ENCODE data around the gene CD8B2.
A peak's percentile ranks its signal among the peaks of the same experiment; 100 is the strongest.
"Not testable (repeated sequence)": the region's sequence is repeated elsewhere in the genome, so short reads cannot be mapped to it uniquely, and the experiment has no call there.

Gene CD8B2

DNA sequence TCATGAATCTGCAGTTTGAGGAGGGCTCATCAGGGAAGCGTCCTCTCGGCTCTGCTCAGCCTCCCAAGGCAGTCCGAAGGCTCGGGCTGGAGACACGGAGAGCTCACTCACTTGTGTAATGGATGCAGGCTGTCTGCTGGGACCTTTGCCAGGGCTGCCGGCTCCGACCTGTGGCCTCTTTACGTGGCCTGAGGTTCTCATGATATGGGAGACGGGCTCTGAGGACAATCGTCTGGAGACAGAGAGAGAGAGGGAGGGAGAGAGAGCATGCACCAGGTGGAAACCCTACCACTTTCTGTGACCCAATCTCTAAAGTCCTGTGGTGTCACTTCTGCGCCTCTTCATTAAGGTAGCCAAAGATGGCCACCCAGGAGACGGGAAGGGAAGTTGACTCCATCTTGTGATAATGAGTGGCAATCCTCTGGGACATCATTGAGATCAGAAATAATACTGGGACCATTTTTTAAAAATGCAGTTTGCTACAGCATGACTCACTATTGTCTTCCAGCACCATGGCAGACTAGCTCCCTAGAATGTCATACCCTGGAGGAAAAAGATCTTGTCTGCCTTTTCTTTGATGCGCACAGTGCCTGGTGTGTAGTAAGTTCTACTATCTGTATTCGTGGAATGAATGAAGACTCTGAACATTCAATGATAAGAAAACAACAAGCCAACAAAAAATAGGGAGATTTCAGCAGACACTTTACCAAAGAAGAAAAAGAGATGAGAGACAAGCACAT lies 60.2 kb downstream of the CD8B2 start:
- DNase-seq (ENCODE audit: low spot score) = no peak
- FAIRE-seq = no peak

DNA sequence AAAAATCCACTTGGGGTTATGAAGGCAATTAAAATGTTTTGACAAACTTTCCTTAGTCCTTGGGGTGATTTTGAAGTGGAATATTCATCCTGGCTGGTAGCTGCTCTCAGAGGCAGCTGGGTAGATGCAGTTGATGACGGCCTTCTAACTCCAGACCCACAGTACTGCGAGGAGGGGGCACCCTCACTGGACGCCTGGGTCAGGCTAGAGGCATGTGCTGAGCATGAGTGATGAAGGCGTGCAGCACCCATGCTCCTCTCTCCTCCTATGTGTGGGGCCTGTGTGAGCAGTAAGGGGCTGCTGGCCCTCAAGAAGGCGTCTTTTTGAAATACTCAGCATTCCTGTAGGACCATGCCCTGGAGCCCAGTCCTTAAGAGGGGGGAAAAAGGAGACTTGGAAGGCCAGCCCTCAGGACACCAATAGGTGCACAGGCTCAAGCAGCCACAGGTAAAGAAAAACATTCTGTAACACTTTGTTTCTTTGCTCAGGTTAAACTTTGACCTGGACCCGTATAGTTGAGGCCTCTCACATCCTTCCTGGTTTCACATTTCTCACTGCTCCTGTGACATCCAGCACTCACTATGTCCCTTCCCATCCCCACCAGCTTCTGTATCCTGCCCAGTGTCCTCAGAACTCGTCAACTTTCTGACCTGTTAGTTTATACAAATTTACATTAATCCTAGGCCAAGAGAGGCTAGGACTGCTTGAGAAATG lies 64.4 kb downstream of the CD8B2 start:
- FAIRE-seq = no peak
- no peak for DNase-seq (ENCODE audit: low spot score)

DNA sequence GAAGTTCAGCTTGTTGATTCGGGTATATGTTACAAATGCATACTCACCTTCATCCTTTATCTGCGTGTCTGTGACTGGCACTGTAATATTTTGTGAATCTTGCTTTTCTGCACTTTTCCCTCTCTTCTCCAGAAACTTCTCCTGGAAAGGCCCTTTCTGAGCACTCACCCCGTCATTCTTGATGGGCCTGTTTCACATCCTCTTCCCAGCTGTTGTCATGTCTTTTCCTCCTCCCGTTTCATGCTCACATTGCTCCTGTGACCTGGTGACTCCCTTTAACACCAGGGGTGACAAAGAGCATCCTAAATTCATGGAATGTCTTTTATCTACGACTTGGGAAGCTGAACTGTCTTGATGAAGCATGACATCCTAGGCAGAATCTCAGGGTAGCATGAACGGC lies 65.8 kb downstream of the CD8B2 start:
- FAIRE-seq = peak; percentile 44

DNA sequence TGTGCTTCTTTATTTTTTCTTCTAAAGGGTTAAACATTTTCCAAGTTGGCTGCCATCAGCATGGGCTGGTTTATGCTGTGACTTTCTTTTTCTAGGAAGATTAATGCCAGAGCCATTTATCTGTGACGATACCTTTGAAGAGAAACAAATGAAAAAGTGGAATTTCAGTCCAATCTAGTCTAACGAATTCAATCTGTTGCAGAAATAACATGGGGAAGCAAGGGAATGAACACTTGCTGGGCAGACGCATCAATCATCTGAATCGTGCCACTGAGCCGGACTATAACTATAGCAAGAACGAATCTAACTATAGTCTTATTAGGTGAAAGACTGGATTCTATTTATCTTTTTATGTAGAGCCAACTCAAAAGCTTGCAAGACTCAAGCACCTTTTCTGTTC lies 66.2 kb downstream of the CD8B2 start:
- FAIRE-seq (no peak), DNase-seq (ENCODE audit: low spot score) (no peak)

More for the DNA sequence above, 65.8 kb downstream of the CD8B2 start:
- DNase-seq (ENCODE audit: low spot score) = no peak

GRCh38 chr2:106554411-106554810 lies 67.2 kb downstream of the CD8B2 start:
- DNase-seq (ENCODE audit: low spot score) = no peak
- FAIRE-seq = peak; percentile 42

- no peak for FAIRE-seq
Measured at GRCh38 chr2:106555053-106555452, 67.9 kb downstream of the CD8B2 start.

DNA sequence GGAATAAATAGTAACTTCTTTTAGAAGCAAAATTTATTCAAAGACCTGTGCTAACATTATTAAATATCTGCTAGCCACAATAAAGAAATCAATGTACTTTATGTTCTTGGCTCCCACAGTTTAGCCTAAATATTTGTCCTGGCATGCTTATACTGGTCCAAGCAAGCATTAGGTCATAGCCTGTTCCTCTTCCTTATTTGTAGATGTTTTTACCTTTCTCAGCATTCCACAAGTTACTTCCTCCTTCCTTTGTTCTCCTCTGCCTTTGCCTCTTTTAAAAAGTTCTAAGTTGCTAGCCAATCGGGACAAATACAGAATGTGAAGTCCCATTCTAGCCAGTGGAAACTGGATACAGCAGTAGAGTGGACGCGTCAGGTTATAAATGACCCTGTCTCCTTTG lies 72.6 kb downstream of the CD8B2 start:
- DNase-seq (ENCODE audit: low spot score); FAIRE-seq: not testable (repeated sequence)

More at GRCh38 chr2:106555053-106555452, 67.9 kb downstream of the CD8B2 start:
- DNase-seq (ENCODE audit: low spot score) = no peak

DNA sequence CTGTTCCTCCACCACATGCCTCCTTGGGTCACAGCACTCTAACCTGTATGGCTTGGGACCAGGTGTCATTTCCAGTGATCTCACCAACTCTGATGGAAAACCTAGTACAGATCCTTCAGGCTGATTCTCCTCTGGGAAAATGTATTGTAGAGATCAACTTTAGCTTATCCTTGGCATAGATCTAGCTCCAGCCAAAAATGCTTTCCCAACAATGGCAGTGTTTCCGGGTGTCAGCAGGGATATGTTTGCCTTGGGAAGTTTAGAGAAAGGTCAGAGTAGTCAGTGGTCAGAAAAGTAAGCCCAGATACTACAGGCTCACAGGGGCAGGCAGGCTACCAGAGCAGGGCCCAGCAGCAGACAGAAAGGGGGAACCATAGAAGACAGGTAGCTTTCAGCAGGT lies 73.6 kb downstream of the CD8B2 start:
- no peak for FAIRE-seq
- DNase-seq (ENCODE audit: low spot score) = no peak

DNA sequence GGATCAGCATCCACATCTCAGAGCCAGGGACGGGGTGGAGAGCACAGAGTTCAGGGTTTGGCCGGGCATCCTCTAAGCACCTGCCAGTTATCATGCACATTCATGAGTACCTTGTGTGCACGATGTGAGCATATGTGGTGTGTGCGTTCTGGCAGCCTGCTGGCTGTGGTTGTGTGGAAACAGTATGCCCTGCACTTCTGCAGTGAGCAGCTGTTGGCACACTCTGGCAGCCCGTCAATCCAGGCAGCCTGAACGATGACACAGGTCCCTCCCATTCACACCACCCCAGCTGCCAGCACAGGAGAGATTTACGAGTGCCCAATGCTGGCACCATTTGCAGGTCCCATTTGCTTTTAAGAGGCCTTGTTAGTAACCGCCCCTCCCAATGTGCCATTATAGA lies 74.2 kb downstream of the CD8B2 start:
- FAIRE-seq (no peak), DNase-seq (ENCODE audit: low spot score) (no peak)

DNA sequence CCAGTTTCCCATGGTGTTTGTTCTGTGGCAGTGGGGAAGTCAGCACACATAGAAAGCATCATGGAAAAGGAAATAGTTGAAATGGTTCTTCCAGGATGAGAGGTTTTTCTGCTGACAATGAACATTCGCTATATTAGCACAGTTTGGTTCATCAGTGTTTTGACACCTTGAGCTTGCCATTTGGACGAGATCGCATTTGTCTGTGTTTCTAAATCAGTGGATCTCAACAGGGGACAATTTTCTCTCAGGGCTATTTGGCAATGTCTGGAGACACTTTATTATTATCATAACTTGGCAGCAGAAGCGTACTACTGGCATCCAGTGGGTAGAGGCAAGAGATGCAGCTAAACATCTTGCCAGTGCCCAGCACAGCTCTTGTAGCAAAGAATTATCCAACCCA lies 74.6 kb downstream of the CD8B2 start:
- no peak for DNase-seq (ENCODE audit: low spot score)
- no peak for FAIRE-seq

- DNase-seq (ENCODE audit: low spot score) = no peak
Measured at GRCh38 chr2:106562268-106563186, 75.4 kb downstream of the CD8B2 start.

DNA sequence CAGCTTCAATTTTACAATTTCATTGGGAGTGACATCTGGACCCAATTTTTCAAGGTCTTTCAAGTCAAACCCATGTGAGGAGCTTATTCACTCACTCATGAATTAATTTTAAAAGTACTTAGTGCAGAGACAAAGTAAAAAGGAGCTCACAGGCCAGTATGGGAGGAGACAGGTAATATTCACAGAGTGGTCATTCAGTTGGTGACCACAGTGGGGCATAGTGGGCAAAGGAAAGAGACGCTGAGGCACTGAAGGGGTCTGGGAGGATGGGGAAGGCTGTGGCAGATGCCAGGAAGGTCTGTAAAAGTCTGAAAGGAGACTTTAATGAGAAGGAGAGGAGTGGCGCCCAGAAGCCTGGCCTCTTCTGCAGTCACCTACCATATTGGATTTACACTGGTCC lies 76.0 kb downstream of the CD8B2 start:
- FAIRE-seq (no peak), DNase-seq (ENCODE audit: low spot score) (no peak)

More at GRCh38 chr2:106562268-106563186, 75.4 kb downstream of the CD8B2 start:
- FAIRE-seq = peak; percentile 30

DNA sequence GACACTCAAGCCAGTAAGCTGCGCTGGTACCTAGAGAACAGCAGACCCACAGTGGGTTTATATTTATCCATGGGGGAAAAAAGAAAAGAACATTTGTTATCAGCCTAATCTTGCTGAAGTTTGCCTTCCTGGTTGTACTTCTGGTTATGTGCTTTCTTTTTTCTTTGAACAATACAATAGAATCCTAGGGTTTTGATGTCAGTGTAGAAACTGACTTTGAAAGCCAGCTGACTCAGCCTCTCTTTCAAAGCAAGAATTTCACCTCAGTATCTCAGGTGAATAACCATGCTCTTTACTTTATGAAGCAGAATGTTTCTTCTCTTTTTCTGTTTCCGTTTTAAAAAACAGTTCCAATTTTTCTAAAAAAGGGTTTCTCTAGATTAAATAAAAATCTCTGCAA lies 78.4 kb downstream of the CD8B2 start:
- no peak for FAIRE-seq

GRCh38 chr2:106566050-106566449 lies 78.9 kb downstream of the CD8B2 start:
- DNase-seq (ENCODE audit: low spot score) = peak; percentile 73
- no peak for FAIRE-seq

More for the DNA sequence above, 78.4 kb downstream of the CD8B2 start:
- no peak for DNase-seq (ENCODE audit: low spot score)

DNA sequence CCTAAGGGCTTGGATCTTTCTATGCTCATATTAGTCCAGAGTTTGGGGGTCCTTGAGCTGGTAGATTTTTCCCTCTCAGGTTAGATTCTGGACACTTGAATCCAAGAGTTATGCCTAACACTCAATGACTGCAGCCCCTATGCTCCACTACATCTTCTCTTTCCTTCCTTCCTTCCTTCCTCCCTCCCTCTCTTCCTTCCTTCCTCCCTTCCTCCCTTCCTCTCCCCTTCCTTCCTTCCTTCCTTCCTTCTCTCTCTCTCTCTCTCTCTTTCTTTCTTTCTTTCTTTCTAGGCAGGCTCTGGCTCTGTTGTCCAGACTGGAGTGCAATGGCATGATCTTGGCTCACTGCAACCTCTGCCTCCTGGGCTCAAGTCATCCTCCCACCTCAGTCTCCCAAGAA lies 79.3 kb downstream of the CD8B2 start:
- not testable (repeated sequence) for DNase-seq (ENCODE audit: low spot score); FAIRE-seq

- no peak for DNase-seq (ENCODE audit: low spot score)
- FAIRE-seq = no peak
Measured at GRCh38 chr2:106570316-106570715, 83.2 kb downstream of the CD8B2 start.
